OCI-LY3 (cell line): ENCODE measurements around the gene PSMA4.

Source experiments
- H2AFZ ChIP-seq: fragments of 200-600, 300-600 bp; shearing (Covaris generic); 2 replicates; pipeline ENCODE4 v1.6.0; 2014; ENCODE audit warnings: antibody characterized with exemption, low read depth, low read length
- H3K27ac ChIP-seq: fragments of 200-600, 300-600 bp; sonication (generic); 2 replicates; pipeline ENCODE4 v1.5.1; 2014; ENCODE audit warnings: mild to moderate bottlenecking, low read length, moderate library complexity, mixed read lengths
- H3K27me3 ChIP-seq: fragments of 200-600, 300-600 bp; sonication (generic); 2 replicates; pipeline ENCODE4 v1.6.1; 2014; ENCODE audit warnings: low read depth, low read length, mixed read lengths
- H3K36me3 ChIP-seq: fragments of 200-600, 300-600 bp; sonication (generic); replicated peaks from 2 replicates; pipeline ENCODE3; 2014; ENCODE audit warnings: low read depth, low read length, mixed read lengths
- H3K4me1 ChIP-seq: fragments of 300-600, 200-600 bp; sonication (generic); 2 replicates; pipeline ENCODE4 v1.6.1; 2014; ENCODE audit warnings: low read length, mixed read lengths
- H3K4me2 ChIP-seq: fragments of 200-600, 300-600 bp; sonication (generic); 2 replicates; pipeline ENCODE4 v1.6.1; 2014; ENCODE audit warnings: low read length, mixed read lengths
- H3K4me3 ChIP-seq: fragments of 300-600, 200-600 bp; sonication (generic); 2 replicates; pipeline ENCODE4 v1.5.1; 2014; ENCODE audit warnings: antibody characterized with exemption, mild to moderate bottlenecking, low read length, moderate library complexity
- H3K79me2 ChIP-seq: fragments of 300-600, 200-600 bp; shearing (Covaris generic); 2 replicates; pipeline ENCODE4 v1.6.1; 2014; ENCODE audit warnings: mild to moderate bottlenecking, low read length, mixed read lengths
- H3K9ac ChIP-seq: fragments of 300-600, 200-600 bp; shearing (Covaris generic); 2 replicates; pipeline ENCODE4 v1.6.0; 2014; ENCODE audit warnings: mild to moderate bottlenecking, low read length, moderate library complexity
- H3K9me3 ChIP-seq: fragments of 200-600, 300-600 bp; shearing (Covaris generic); 2 replicates; pipeline ENCODE4 v1.6.1; 2014; ENCODE audit warnings: low read length, mixed read lengths; ENCODE audit not compliant: insufficient read depth
- H4K20me1 ChIP-seq: fragments of 200-600, 300-600 bp; sonication (generic); 2 replicates; pipeline ENCODE4 v1.6.1; 2016; ENCODE audit warnings: low read length, mixed read lengths; ENCODE audit not compliant: insufficient read depth
- CTCF ChIP-seq: fragments of 200-600, 300-600 bp; sonication (generic); IDR thresholded peaks from 2 replicates; pipeline ENCODE4 v1.5.1; 2014; ENCODE audit warnings: antibody characterized with exemption, low read length, low read depth
- EZH2phosphoT487 ChIP-seq: fragments of 200-600 bp; shearing (Covaris generic); IDR thresholded peaks from 2 replicates; pipeline ENCODE4 v1.6.1; 2018; ENCODE audit warnings: antibody characterized with exemption, mixed run types, low read depth

PSMA4 gene

GRCh38 chr15:78524230-78524629, 16.0 kb upstream of the PSMA4 start:
- Histone ChIP-seq H4K20me1 (no peaks in the 10 kb centered on the region), H3K4me1 (peaks cover 13% of the 10 kb centered on the region), H3K79me2 (no peaks in the 10 kb centered on the region), H3K9ac (no peak overlapping the region), H3K27me3 (no peaks in the 10 kb centered on the region), H3K9me3 (peaks cover 4% of the 10 kb centered on the region; the same call in 1 of the 2 replicates), H2AFZ (no peak overlapping the region), H3K27ac (no peak overlapping the region), H3K4me2 (no peak overlapping the region), H3K36me3 (no peaks in the 10 kb centered on the region), H3K4me3 (no peak overlapping the region)
- TF ChIP-seq EZH2phosphoT487, result no peak

GRCh38 chr15:78527325-78527724, 12.9 kb upstream of the PSMA4 start:
- peak overlapping the region; percentile 76 for H3K4me2 ChIP-seq
- H4K20me1 ChIP-seq, result no peaks in the 10 kb centered on the region

GRCh38 chr15:78533331-78533730, 6.9 kb upstream of the PSMA4 start:
- Histone ChIP-seq H3K79me2 (no peaks in the 10 kb centered on the region), H3K4me3 (no peak overlapping the region)

More at GRCh38 chr15:78527325-78527724, 12.9 kb upstream of the PSMA4 start:
- Histone ChIP-seq H3K27ac (no peak overlapping the region), H3K9ac (peak overlapping the region; percentile 23; the same call in 1 of the 2 replicates), H3K79me2 (no peaks in the 10 kb centered on the region), H3K36me3 (no peaks in the 10 kb centered on the region), H3K4me1 (peaks cover 9% of the 10 kb centered on the region), H3K27me3 (no peaks in the 10 kb centered on the region), H3K4me3 (peak overlapping the region; percentile 71), H2AFZ (peak overlapping the region; percentile 30; the same call in 1 of the 2 replicates), H3K9me3 (peaks cover 4% of the 10 kb centered on the region; the same call in 1 of the 2 replicates)
- TF ChIP-seq CTCF (no peak), EZH2phosphoT487 (no peak)

GRCh38 chr15:78536134-78536533, 4.1 kb upstream of the PSMA4 start:
- H3K4me1 ChIP-seq, result peaks cover 14% of the 10 kb centered on the region
- no peaks in the 10 kb centered on the region for H3K36me3 ChIP-seq
- no peak overlapping the region for H2AFZ ChIP-seq
- no peak overlapping the region for H3K4me2 ChIP-seq
- no peaks in the 10 kb centered on the region for H4K20me1 ChIP-seq
- no peaks in the 10 kb centered on the region for H3K9me3 ChIP-seq
- H3K79me2 ChIP-seq, result peaks cover 14% of the 10 kb centered on the region
- no peaks in the 10 kb centered on the region for H3K27me3 ChIP-seq
- H3K9ac ChIP-seq, result no peak overlapping the region
- TF ChIP-seq EZH2phosphoT487, result no peak
- H3K27ac ChIP-seq, result no peak overlapping the region
- no peak overlapping the region for H3K4me3 ChIP-seq

More at GRCh38 chr15:78533331-78533730, 6.9 kb upstream of the PSMA4 start:
- Histone ChIP-seq H4K20me1 (no peaks in the 10 kb centered on the region), H3K4me2 (no peak overlapping the region), H3K9ac (no peak overlapping the region), H3K4me1 (peaks cover 10% of the 10 kb centered on the region), H3K9me3 (no peaks in the 10 kb centered on the region), H3K27ac (no peak overlapping the region), H3K27me3 (no peaks in the 10 kb centered on the region), H2AFZ (no peak overlapping the region), H3K36me3 (no peaks in the 10 kb centered on the region)
- TF ChIP-seq EZH2phosphoT487 (no peak), CTCF (no peak)

- Histone ChIP-seq H3K36me3 (peaks cover 8% of the 10 kb centered on the region), H3K4me1 (peaks cover 21% of the 10 kb centered on the region), H3K9ac (no peak overlapping the region), H2AFZ (no peak overlapping the region), H3K9me3 (no peaks in the 10 kb centered on the region), H3K27me3 (no peaks in the 10 kb centered on the region), H3K79me2 (peaks cover 27% of the 10 kb centered on the region), H4K20me1 (0 out of 2 replicates have a peak, but pooled peaks cover 6% of the 10 kb centered on the region), H3K4me2 (no peak overlapping the region), H3K27ac (no peak overlapping the region), H3K4me3 (no peak overlapping the region)
- no peak for TF ChIP-seq EZH2phosphoT487
Observed at GRCh38 chr15:78537266-78537905, 2.9 kb upstream of the PSMA4 start.
